ENCODE results near the gene FAM163A. TPM values are rescaled to one million over a fixed set of nuclear protein-coding genes. Genes with fewer than 3 reads are reported as not detected.
"Not testable (repeated sequence)": the region's sequence is repeated elsewhere in the genome, so short reads cannot be mapped to it uniquely, and the experiment has no call there.

Gene FAM163A
- total RNA-seq, 1 donor from 2014 or later = not detected

GRCh38 chr1:179836686-179837445, 93.8 kb downstream of the FAM163A start:
- DNase-seq (ENCODE audit: low read depth) = not testable (repeated sequence)

DNA sequence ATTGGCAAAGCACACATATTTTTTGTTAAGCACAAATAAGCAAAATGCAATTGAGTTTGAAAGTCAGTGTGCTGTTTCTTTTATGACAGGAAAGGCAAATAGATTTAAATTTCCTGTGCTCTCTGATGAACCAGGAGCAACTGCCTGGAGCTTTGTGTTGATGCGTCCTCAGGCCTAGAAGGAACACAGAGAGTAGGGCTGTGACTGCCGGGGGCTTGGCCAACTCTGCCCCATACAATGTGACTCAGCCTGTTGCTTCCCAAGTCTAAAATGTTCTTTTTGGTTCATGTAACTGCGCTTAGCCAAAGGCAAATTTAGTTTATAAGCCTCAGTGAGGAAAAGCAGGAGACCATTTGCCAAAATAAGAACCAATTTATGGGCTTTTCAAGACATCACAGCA, 97.0 kb downstream of the FAM163A start:
- DNase-seq (ENCODE audit: low read depth) = no peak

GRCh38 chr1:179848233-179848632, 105.1 kb downstream of the FAM163A start:
- no peak for DNase-seq (ENCODE audit: low read depth)

DNA sequence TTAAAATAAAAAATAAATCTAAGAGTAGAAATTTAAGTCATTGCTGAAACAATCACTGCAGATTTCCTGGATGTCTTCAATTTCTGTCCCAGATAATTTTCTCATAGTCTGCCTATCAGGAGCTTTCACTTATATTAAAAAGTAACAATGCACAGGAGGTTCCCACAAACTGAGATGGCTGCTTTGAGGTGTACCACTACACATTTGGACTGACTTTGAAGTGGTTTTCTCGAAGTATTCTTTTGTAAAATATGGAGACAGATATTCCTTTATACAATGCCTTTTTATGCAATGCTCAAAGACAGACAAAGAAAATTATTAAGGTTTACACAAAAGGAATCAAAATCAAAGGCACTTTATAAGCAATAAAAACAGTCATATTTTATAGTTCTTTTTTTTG, 110.0 kb downstream of the FAM163A start:
- no peak for DNase-seq (ENCODE audit: low read depth)

- not testable (repeated sequence) for DNase-seq (ENCODE audit: low read depth)
Observed at GRCh38 chr1:179855831-179856230, 112.7 kb downstream of the FAM163A start.

- DNase-seq (ENCODE audit: low read depth) = no peak
Observed at GRCh38 chr1:179856296-179856695, 113.2 kb downstream of the FAM163A start.

DNA sequence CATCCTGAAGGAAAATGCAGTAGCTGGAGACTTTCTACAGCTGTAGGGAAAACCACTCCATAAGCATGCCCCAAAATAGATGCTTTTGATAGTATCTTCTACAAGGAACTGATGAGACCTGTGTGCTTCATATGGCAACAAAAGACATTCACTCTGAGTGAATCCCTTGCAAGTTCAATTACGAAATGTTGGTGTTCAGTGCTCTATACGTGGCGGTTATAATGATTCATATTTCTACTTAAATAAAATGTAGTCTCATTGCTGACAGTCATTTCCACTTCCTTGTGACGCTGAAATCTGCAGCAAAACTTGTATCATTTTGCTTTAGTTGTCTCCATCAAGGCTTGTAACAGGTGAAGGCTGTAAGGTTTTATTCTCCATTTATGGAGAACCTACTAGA, 113.9 kb downstream of the FAM163A start:
- DNase-seq (ENCODE audit: low read depth) = no peak

- no peak for DNase-seq (ENCODE audit: low read depth)
Observed at GRCh38 chr1:179860652-179861051, 117.6 kb downstream of the FAM163A start.

DNA sequence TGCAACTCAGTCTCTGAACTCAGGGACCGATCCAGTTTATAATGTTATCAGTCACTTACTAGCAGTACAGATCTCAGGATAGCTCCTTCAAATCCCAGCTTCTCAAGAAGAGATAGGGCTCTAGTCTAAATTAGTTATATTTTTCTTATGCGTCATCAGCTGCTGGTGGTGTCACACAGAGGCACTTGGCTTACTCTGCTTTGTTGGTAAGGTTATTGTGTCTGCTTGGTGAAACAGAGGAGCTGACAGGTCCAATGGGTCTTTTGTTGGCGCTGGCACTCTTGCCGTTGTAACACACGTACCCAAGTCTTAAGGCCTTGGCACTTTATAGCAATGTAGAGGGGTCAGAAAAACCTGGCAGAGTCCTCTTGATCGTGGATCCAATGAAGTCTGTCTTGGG, 122.3 kb downstream of the FAM163A start:
- no peak for DNase-seq (ENCODE audit: low read depth)

Other genes with a start within 250 kb of the FAM163A start
- gene NPHS2, start 167.3 kb upstream of the FAM163A start, total RNA-seq = not detected in 2 replicates
- not detected in 2 replicates for gene TDRD5, start 151.5 kb upstream of the FAM163A start, total RNA-seq
- 73.9 and 81.8 TPM in 2 replicates for gene TOR1AIP2, start 134.5 kb downstream of the FAM163A start, total RNA-seq
- gene TOR1AIP1, start 139.0 kb downstream of the FAM163A start, total RNA-seq = 42.5 and 56.9 TPM in 2 replicates
- 40.3 and 58.0 TPM in 2 replicates for gene CEP350, start 211.5 kb downstream of the FAM163A start, total RNA-seq